Measurements from ENCODE around the gene CENPA.
"Not testable (repeated sequence)": the region's sequence is repeated elsewhere in the genome, so short reads cannot be mapped to it uniquely, and the experiment has no call there.

Gene CENPA

DNA sequence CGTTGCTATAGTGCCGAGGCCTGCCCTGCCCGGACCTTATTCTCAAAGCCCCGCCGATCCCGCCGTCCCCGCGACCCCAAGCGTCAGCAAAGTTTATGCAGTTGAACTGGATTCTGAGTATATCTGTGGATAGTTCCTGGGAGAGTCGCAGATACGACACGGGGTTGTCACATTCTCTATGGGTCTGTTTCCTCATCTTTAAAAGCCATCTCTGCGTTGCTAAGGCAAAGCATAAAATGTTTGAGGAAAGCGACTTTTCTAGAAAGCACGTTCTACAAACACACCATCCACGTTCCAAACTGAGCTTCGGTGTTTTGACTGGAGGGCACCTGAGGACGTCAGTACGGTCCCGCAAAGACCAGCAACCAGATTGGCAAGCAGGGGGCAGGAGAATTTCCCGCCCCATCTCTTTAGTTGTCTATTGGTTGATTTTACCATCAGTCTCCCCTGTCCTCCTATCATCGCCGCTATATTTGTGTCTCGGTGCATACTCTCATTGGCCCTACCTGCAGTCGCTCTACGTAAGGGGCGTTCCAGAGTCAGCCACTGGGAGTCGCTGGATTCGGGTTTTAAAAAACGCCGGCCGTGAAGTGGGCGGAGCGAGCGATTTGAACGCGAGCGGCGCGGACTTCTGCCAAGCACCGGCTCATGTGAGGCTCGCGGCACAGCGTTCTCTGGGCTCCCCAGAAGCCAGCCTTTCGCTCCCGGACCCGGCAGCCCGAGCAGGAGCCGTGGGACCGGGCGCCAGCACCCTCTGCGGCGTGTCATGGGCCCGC, at the start of gene CENPA:
Gene CENPA, plus strand, starts transcription at position 626 of the 776 bp plus-strand sequence. Its CDS starts 141 bp downstream, at position 767.
- peak; percentile 87 to 98 (median 94) for DNase-seq

- DNase-seq: no peak
These were observed 48.6 kb upstream of the CENPA start for GRCh38 chr2:26737221-26737620.

- no peak for DNase-seq
These were observed 47.4 kb upstream of the CENPA start for GRCh38 chr2:26738481-26738880.

GRCh38 chr2:26739514-26739913, 46.3 kb upstream of the CENPA start:
- no peak for DNase-seq

- DNase-seq: no peak
These were observed 45.5 kb upstream of the CENPA start for GRCh38 chr2:26740346-26740745.

DNA sequence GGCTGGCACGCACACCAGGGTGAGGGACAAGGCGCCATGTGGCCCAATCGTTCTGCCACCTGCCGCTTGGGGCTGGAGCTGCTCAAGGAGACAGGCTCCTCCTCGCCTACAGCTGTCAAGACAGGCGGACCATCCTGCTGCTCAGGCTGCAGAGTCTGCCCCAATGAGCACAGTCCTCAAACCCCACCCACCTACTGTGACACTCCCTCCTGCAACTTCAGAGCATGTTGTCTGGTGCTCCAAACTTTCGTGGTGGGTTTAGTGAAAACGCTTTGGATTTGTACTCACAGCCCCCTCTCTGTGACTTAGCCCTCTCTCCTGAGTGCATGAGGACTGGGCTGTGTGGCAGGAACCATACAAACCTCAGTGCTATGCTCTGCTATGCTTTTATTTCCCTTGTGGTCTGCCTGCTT, 45.0 kb upstream of the CENPA start:
- DNase-seq: peak in 1 of 6 experiments; percentile 3

DNA sequence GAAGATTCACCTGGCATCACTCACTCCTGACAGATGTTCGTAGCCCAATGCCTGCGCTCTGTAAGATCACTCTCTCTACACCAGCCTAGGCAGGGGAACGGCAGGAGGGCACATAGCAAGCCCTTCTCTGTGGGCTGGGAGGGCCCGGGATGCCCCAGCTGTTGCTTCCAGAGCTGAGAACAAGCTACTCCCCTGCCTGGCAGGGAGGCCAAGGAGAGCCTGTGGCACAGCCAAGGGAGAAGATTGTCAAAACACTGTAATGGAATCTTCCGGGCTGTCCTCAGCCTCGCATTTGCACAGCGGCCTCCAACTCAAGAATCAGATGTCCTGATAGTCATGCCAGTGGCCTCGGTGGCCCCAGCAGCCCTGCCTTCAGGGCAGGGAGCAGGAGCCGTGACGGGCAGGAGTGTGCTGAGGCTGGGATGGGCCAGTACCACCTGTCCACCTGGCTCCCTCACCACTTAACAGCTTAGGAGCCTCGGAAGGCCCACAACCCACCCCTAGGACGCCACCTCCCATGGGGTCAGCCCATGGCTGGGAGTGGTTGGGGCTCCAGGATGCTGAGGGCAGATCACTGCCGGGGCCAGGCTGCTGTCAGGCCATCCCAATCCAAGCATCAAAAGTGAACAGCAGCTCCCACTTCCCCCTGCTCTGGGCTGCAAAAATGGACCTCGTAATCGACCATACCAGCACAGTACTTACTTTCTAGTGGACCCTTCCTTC, 43.6 kb upstream of the CENPA start:
- no peak for DNase-seq

DNA sequence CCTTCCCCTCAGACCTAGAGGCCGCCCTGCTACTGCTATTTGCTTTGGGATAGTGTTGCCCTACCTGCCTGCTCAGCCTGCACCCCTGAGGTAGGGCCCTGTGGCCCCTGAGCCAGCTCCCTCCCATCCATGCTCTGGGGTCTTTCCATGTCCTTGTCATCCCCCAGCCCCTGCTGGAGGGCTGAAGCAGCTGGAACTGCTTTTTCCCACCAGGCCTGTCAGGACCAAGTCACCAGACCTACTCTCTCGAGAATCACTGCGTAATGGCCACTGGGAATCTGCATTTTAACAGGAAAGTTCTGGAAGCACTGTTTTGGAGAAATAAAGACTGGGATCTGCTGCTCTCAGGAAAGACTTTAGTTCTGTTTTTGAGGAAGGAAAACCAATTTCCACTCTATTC, 42.0 kb upstream of the CENPA start:
- no peak for DNase-seq

GRCh38 chr2:26744953-26745352, 40.9 kb upstream of the CENPA start:
- DNase-seq: no peak

DNA sequence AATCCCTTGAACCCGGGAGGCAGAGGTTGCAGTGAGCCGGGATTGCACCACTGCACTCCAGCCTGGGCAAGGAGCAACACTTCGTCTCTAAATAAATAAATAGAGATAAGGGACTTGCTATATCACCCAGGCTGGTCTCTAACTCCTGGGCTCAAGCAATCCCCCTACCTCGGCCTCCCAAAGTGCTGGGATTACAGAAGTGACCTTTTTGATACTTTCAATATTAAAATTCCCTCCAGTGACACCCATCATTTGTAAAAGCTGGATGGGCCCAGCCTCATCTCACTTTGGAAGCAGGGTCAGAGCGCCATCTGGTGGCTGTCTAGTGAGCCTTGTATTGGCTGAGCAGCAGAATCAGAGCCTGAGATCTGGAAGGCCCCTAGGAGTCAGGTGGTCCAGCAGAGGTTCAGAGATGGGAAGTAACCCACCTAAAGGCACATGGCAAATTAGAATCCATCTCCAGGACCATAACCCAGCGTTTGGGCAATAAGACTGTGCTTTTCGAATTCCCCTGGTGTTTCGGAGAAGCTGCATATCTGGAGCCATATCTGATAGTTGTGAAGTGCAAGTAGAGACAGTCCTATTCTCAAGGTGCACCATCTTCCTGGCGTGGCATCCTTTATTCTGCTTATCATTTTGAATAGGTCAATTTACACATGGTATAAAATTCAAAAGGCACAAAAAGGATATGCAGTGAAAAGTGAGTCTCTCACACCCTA, 40.1 kb upstream of the CENPA start:
- peak; percentile 35 to 76 (median 66) for DNase-seq

DNA sequence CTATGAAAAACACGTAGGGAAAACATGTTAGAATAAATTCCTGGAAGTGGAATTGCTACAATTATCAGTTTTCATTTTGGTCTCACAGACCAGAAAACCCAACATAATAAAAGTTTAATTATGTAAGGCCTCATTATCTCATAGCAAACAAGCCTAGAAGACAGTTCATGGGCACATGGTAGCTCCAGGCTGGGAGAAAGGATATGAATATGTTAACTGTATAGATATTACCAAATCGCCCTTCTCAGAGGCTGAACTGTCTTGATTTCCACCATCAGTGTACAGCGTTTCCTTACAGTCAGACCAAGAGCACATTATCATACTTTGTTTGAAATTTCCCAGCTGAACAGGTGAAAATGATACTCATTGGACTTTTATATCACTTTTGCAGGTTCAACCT, 38.9 kb upstream of the CENPA start:
- DNase-seq: no peak

- not testable (repeated sequence) for DNase-seq
These were observed 36.0 kb upstream of the CENPA start for GRCh38 chr2:26749787-26750420.

DNA sequence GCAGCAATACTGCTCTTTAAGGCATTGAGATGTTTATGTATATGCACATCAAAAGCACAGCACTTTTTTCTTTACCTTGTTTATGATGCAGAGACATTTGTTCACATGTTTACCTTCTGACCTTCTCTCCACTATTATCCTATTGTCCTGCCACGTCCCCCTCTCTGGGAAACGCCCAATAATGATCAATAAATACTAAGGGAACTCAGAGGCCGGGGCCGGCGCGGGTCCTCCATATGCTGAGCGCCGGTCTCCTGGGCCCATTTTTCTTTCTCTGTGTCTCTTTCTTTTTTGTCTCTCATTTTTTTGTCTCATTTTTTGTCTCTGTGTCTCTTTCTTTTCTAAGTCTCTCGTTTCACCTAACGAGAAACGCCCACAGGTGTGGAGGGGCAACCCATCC, 35.4 kb upstream of the CENPA start:
- DNase-seq: not testable (repeated sequence)

DNA sequence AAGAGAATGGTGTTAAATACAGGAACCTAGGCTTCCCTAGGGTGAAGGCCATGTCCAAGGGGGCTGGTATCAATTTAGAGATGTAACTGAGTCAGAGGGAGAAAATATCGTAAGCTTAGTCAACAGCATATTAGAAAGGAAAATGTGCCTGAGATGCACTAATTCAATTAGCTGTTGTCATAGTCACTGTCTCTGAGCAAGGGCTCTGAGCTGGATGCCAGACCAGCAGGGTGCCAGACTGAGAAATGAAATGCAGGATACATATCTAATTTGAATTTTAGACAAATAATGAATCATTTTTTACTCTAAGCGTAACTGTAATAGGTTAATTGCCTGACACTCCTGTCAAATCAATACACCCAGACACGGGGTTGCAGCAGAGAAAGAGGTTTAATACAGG, 33.2 kb upstream of the CENPA start:
- DNase-seq: no peak

DNA sequence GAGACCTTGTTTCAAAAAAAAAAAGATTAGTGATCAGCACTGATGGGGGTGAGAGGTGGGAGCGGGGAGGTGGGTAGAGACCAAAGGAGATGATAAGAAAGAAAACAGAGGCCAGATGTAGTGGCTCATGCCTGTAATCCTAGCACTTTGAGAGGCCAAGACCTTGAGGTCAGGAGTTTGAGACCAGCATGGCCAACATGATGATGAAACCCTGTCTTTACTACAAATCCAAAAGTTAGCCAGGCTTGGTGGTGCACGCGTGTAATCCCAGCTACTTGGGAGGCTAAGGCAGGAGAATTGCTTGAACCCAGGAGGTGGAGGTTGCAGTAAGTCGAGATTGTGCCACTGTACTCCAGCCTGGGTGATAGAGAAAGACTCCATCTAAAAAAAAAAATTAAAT, 31.3 kb upstream of the CENPA start:
- DNase-seq: no peak

DNA sequence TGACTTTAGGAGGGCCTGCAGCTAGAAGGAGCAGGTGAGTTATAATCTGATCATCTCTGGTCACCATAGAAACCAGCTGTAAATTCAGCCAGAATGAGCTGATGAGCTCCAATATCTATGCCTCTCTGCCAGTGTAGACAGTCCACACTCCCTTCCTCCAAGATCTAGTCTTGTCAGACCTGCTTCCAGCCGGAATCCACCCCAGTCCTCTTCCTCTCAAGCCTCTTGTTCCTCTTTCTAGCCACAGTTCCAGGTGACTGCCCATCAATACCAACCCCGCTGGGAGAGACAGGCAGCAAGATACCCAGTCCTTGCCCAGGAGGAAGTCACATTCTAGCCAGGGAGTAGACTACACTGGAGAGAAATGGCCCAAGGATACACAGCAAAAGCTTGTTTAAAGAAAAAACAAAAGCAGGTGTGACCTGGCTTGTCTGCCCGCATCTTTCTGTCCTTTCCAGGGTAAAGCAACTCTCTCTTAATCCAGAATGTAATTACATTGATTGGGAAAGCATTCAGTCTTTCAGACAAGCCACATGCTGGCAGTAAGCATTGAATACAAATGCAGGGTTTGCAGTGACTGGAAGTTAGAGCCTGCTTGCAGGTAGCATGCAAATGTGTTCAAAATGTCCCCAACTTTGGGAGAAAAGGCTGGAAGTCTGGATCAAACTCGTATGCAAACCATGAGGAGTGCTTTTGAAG, 30.7 kb upstream of the CENPA start:
- no peak for DNase-seq

DNA sequence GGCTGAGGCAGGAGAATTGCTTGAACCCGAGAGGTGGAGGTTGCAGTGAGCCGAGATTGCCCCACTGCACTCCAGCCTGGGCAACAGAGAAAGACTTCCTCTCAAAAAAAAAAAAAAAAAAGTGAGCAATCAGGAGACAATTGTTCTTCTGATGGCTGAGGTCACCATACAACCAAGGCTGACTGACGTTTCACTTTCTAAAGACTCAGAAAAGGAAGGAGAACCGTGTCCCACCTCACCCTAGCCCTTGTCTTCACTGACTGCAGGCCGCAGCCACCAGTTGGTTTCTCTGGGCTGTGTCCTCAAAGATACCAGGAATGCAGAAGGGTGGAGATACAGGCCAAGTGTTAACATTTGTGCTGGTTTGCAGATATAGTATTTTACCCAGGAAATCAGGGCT, 29.5 kb upstream of the CENPA start:
- no peak for DNase-seq

DNA sequence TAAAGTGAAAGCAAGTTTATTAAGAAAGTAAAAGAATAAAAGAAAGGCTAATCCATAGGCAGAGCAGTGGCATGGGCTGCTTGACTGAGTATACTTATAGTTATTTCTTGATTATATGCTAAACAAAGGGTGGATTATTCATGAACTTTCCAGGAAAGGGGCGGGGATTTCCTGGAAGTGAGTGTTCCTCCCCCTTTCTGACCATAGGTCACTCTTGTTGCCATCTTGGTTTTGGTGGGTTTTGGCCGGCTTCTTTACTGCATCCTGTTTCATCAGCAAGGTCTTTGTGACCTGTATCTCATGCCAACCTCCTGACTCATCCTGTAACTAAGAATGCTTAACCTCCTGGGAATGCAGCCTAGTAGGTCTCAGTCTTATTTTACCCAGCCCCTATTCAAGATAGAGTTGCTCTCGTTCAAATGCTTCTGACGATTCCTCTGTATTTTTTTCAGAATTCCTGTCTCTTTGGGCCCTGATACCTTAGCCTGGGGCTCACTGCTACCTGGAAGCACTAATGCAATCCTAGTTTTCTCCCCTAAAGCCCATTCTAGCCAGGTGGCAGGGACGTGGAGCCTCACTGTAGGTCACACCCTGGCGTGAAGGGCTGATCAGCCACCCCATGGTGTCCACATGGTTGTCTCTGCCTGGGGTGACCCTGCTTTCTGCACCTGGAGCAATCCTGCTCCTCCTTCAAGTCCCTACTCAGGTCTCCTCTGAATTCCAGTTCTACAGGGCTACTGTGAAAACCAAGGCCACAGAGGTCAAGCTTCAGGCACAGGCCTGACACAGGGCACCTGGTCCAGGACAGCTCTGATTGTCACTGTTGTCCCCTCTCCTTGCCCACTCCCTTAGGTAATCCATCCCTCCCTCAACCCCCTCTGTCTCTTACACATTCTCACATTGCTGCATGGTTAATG, 27.7 kb upstream of the CENPA start:
- no peak for DNase-seq

DNA sequence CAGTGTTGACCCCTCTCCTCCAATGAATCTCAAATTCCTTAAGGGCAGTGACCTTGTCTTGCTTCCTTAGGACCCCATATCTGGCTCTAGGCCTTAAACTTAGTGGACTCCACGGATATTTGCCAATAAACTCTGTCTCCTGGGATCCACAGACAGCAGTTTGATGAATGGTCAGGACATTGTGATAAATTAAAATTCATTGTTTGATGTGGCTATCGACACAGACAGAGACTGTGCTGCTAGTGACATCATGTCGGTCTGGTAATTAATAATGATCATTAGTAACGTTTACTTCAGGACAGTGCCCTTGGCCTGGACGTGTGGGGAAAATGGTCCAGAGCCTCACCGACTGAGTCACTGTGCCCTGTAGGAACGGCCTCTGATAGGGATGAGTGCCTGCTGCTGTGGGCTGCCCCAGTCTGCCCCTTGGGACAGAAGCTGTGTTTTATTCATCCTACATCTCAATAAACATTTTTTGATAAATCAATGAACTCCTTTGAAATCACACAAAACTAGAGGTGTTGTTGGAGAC, 27.0 kb upstream of the CENPA start:
- no peak for DNase-seq

GRCh38 chr2:26759845-26760244, 26.0 kb upstream of the CENPA start:
- DNase-seq: no peak

DNA sequence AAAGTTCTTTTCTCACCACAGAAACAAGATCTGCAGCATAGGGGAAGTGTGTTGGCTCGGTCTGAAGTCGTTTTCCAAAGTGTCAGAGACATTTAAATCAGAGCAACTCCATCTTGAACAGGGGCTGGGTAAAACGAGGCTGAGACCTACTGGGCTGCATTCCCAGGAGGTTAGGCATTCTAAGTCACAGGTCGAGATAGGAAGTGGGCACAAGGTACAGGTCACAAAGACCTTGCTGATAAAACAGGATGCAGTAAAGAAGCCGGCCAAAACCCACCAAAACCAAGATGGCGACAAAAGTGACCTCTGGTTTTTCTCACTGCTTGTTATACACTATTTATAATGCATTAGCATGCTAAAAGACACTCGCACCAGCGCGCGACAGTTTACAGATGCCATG, 24.9 kb upstream of the CENPA start:
- DNase-seq: not testable (repeated sequence)

Data from stimulated activated naive CD4-positive, alpha-beta T cell (primary cell).